GM12874 (cell line): ENCODE data around the gene MTCH1.

Source experiments
- CTCF ChIP-seq: IDR thresholded peaks from 2 replicates; pipeline ENCODE4 v1.5.1; 2011; ENCODE audit warnings: low read depth, mild to moderate bottlenecking, control low read depth, low read length, moderate library complexity; ENCODE audit not compliant: insufficient read depth

MTCH1 gene

DNA sequence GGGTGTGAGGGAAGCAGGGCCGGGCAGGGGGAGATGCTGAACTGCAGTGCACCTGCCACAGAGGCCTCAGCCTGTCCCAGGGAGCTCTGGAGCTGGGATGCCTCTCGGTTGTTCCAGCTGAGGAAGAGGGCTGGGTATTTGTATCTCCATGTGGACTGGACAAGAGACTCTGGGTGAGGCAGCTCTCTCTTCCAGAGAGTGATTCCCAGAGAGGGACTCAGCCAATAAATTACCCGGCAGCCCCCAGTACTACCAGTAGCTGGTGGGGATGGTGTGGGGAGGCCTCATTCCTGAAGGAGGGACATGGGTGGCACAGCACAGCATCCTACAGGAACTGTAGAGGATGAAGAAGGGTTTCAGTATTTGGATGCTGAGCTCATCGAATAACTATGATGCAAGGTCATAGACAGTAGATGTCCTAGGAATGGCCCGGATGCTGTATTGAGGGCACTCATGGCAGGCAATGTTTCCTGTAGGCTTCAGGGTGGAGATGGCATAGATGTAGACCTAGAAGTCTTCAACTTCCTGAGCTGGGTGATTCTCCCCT, 20.9 kb upstream of the MTCH1 start:
- TF ChIP-seq CTCF, result no peak

- no peak for TF ChIP-seq CTCF
Observed at GRCh38 chr6:37005827-37006567, 20.0 kb upstream of the MTCH1 start.

GRCh38 chr6:37005061-37005810, 19.2 kb upstream of the MTCH1 start, which contains the start of gene FGD2:
Gene FGD2 (plus strand): TSS chr6:37005655. CDS start chr6:37005818, 163 bp downstream.
- no peak for TF ChIP-seq CTCF

- no peak for TF ChIP-seq CTCF
Observed at GRCh38 chr6:37004044-37004980, 18.3 kb upstream of the MTCH1 start.

GRCh38 chr6:36999751-37000125, 13.7 kb upstream of the MTCH1 start:
- no peak for TF ChIP-seq CTCF

DNA sequence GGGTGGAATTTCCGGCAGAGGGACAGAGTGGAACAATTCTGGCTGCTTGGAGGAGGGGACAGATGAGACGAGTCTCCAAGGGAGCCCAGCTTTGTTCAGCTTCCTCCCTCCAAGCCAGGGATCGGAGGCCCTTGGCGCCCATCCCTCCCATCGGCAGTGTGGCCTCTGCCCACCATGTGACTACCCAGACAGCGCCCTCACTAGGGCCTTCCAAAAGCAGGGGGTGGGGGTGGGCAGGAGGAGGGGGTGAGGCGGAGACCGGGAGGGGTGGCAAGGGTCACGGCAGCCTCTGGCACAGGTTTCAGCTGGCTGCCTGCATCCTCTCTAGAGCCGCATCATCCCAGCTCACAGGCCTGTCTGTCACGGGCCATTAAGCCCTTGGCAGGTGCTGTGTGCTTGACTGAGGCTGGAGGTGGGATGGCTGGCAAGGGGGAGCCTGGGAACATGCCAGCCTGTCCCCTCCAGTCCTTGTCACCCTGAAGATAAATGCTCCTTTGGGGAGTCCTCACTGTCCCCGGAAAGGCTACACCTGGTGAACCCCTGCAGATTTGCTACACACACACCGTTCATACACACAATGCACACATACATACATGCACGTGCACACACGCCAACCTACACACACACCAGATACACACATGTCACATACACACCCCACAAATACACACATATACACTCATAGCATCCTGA, 13.2 kb upstream of the MTCH1 start:
- TF ChIP-seq CTCF, result no peak

DNA sequence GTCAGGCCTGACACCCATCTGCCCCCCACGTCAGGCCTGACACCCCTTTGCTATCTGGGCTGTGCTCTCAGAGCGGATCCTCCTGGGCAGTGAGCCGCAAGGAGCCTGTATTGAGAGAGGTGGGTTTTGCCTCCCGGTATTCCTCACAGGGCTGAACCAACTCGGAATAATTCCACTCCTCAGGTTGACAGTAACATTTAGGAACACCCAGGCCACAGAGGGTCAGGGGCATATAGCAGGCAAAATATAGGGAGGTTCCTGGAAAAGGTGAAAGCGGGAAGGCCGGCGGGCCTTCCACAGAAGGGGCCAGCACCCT, 12.7 kb upstream of the MTCH1 start:
- no peak for TF ChIP-seq CTCF
